Left ventricle myocardium inferior (tissue), 1 donor: ENCODE results near the gene ADAMTSL3. TPM values are rescaled to one million over a fixed set of nuclear protein-coding genes. Genes with fewer than 3 reads are reported as not detected.
A peak's percentile ranks its signal among the peaks of the same experiment; 100 is the strongest.

Experiments used
- DNase-seq: peaks from one replicate; pipeline ENCODE4 v3.0.0-alpha.2; 2020
- H3K27ac ChIP-seq: fragments of 200-600 bp; replicated peaks from 2 replicates; pipeline ENCODE4 v1.8.0; 2021
- H3K27me3 ChIP-seq: fragments of 200-600 bp; 2 replicates; pipeline ENCODE4 v1.8.0; 2021; ENCODE audit warnings: low read depth
- H3K36me3 ChIP-seq: fragments of 200-600 bp; 2 replicates; pipeline ENCODE4 v1.8.0; 2021
- H3K4me1 ChIP-seq: fragments of 200-600 bp; 2 replicates; pipeline ENCODE4 v1.8.0; 2021
- H3K4me3 ChIP-seq: fragments of 200-600 bp; 2 replicates; pipeline ENCODE4 v1.8.0; 2021; ENCODE audit warnings: mild to moderate bottlenecking, moderate library complexity
- H3K9me3 ChIP-seq: fragments of 200-600 bp; replicated peaks from 2 replicates; pipeline ENCODE4 v1.8.0; 2021
- CTCF ChIP-seq: fragments of 200-600 bp; IDR thresholded peaks from 2 replicates; pipeline ENCODE4 v1.8.0; 2021; ENCODE audit warnings: antibody characterized with exemption, mild to moderate bottlenecking, borderline replicate concordance
- intact Hi-C: fragments of 100-400 bp; cut with micrococcal nuclease; formaldehyde crosslinking; loops from one replicate; pipeline ENCODE4 v1.11.0; 2022
- total RNA-seq: library from RNA; stranded (reverse); fragmentation: NEBNext Ultra II Directional; extraction: Animal tissue kit (Norgen Biotek cat#: 25700); gene quantifications from one replicate; pipeline ENCODE4 v1.2.1, GENCODE V29; 2021
- donor health status: DM: no; HTN: yes; CAD: no; lungs with severe emphysema.

Gene ADAMTSL3
- total RNA-seq, 1 donor from 2014 or later: 11.9 TPM

GRCh38 chr15:83853232-83853631 lies 199.3 kb downstream of the ADAMTSL3 start:
- Histone ChIP-seq H3K9me3 (no peaks in the 10 kb centered on the region), H3K36me3 (no peaks in the 10 kb centered on the region), H3K27ac (no peak overlapping the region), H3K4me1 (peaks cover 51% of the 10 kb centered on the region), H3K4me3 (no peak overlapping the region), H3K27me3 (no peaks in the 10 kb centered on the region)
- intact Hi-C loops: no loop called here
- DNase-seq: no peak
- TF ChIP-seq CTCF: no peak

GRCh38 chr15:83854321-83854720 lies 200.4 kb downstream of the ADAMTSL3 start:
- Histone ChIP-seq H3K9me3 (no peaks in the 10 kb centered on the region), H3K27me3 (no peaks in the 10 kb centered on the region), H3K27ac (peak overlapping the region; percentile 68), H3K4me3 (no peak overlapping the region), H3K4me1 (peaks cover 40% of the 10 kb centered on the region), H3K36me3 (no peaks in the 10 kb centered on the region)
- no peak for TF ChIP-seq CTCF
- no peak for DNase-seq
- intact Hi-C loops: no loop called here

- Histone ChIP-seq H3K9me3 (no peaks in the 10 kb centered on the region), H3K36me3 (no peaks in the 10 kb centered on the region), H3K4me3 (no peak overlapping the region), H3K27ac (peak overlapping the region; percentile 68), H3K27me3 (no peaks in the 10 kb centered on the region), H3K4me1 (peaks cover 32% of the 10 kb centered on the region)
- DNase-seq: no peak
- TF ChIP-seq CTCF: no peak
- intact Hi-C loops: no loop called here
These were observed 201.2 kb downstream of the ADAMTSL3 start for GRCh38 chr15:83854950-83855707.

- H3K27me3 ChIP-seq: no peaks in the 10 kb centered on the region
- H3K36me3 ChIP-seq: peaks cover 6% of the 10 kb centered on the region
- H3K4me3 ChIP-seq: no peak overlapping the region
- H3K4me1 ChIP-seq: peaks cover 24% of the 10 kb centered on the region
- H3K27ac ChIP-seq: peak overlapping the region; percentile 68
- no peak for TF ChIP-seq CTCF
- no peaks in the 10 kb centered on the region for H3K9me3 ChIP-seq
- no peak for DNase-seq
- intact Hi-C loops: no loop called here
These were observed 202.0 kb downstream of the ADAMTSL3 start for GRCh38 chr15:83855956-83856355.

GRCh38 chr15:83858820-83859505 lies 205.0 kb downstream of the ADAMTSL3 start:
- no peak for TF ChIP-seq CTCF
- Histone ChIP-seq H3K4me1 (peaks cover 23% of the 10 kb centered on the region), H3K4me3 (no peak overlapping the region), H3K27me3 (no peaks in the 10 kb centered on the region), H3K27ac (no peak overlapping the region), H3K9me3 (no peaks in the 10 kb centered on the region), H3K36me3 (peaks cover 7% of the 10 kb centered on the region)
- DNase-seq: no peak
- intact Hi-C loops: no loop called here
